Measurements from ENCODE around the gene ASS1. TPM values are rescaled to one million over a fixed set of nuclear protein-coding genes. Genes with fewer than 3 reads are reported as not detected.

Gene ASS1
- total RNA-seq, 2 experiments from 2014 or later, result 5.4 to 6.3 TPM

GRCh38 chr9:130407916-130408663, 36.7 kb upstream of the ASS1 start:
- H3K9me3 Mint-ChIP-seq, result no peaks in the 10 kb centered on the region

DNA sequence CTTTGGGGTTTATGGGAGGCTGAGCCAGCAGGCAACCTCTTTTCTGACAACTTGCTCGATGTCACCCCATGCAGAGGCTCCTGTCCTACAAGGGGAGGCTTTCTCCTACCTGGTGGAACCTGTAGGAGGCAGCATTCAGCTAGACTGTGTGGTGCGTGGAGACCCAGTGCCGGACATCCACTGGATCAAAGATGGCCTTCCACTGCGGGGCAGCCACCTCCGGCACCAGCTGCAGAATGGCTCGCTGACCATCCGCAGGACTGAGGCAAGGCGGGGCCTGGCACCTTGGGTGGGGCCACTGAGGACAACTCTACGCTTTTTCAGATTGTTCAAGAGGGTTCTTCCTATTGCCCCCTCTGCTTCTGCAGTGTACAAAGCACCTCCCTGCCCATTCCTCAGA, 36.1 kb upstream of the ASS1 start:
- peaks cover 2% of the 10 kb centered on the region for H3K27me3 Mint-ChIP-seq
- intact Hi-C loops (cut with micrococcal nuclease), result no loop called here
- ChIA-PET POLR2A (no interaction called here), CTCF (no interaction called here)
- no peak overlapping the region for H3K4me3 Mint-ChIP-seq
- no peak for DNase-seq
- H3K9me3 Mint-ChIP-seq, result no peaks in the 10 kb centered on the region
- H3K4me1 Mint-ChIP-seq (ENCODE audit: low read depth), result no peaks in the 10 kb centered on the region
- H3K36me3 Mint-ChIP-seq, result no peaks in the 10 kb centered on the region
- no peak overlapping the region for H3K27ac Mint-ChIP-seq

More at GRCh38 chr9:130407916-130408663, 36.7 kb upstream of the ASS1 start:
- no peak overlapping the region for H3K4me3 Mint-ChIP-seq
- ChIA-PET POLR2A (interaction anchor here (0.6 kb wide), 1 partner anchor 138 kb away, joined by 3 read pairs; no protein-coding TSS in a partner anchor), CTCF (no interaction called here)
- no peak for DNase-seq
- H3K4me1 Mint-ChIP-seq (ENCODE audit: low read depth), result no peaks in the 10 kb centered on the region
- no peaks in the 10 kb centered on the region for H3K36me3 Mint-ChIP-seq
- no peak overlapping the region for H3K27ac Mint-ChIP-seq
- no peaks in the 10 kb centered on the region for H3K27me3 Mint-ChIP-seq
- intact Hi-C loops (cut with micrococcal nuclease), result no loop called here

GRCh38 chr9:130409246-130409645, 35.5 kb upstream of the ASS1 start:
- no peak for DNase-seq
- Mint-ChIP-seq H3K27me3 (peaks cover 2% of the 10 kb centered on the region), H3K4me3 (no peak overlapping the region), H3K9me3 (no peaks in the 10 kb centered on the region), H3K36me3 (no peaks in the 10 kb centered on the region), H3K27ac (no peak overlapping the region), H3K4me1 (ENCODE audit: low read depth) (no peaks in the 10 kb centered on the region)
- CTCF ChIA-PET, result no interaction called here
- POLR2A ChIA-PET, result no interaction called here
- intact Hi-C loops (cut with micrococcal nuclease), result no loop called here

DNA sequence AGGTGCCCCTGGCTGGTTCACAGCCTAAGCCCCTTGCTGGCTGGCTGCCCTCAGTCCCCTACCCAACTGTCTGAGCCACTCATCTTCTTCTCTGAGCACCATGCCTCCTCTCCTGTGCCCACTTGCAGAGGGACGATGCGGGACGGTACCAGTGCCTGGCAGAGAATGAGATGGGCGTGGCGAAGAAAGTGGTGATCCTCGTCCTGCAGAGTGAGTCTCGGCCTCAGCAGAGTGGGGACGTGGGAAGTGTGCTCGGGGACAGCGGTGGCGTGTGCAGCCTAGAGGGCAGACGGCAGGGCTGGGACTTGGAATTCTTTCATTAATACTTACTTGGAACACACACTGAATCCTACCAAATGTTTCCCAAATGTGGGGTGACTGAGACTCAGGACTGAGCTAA, 34.3 kb upstream of the ASS1 start:
- no peaks in the 10 kb centered on the region for H3K9me3 Mint-ChIP-seq
- ChIA-PET CTCF (no interaction called here), POLR2A (interaction anchor here (0.5 kb wide), 1 partner anchor 295 kb away, joined by 5 read pairs; no protein-coding TSS in a partner anchor)
- DNase-seq, result no peak
- no peak overlapping the region for H3K27ac Mint-ChIP-seq
- peaks cover 2% of the 10 kb centered on the region for H3K27me3 Mint-ChIP-seq
- no peaks in the 10 kb centered on the region for H3K36me3 Mint-ChIP-seq
- no peaks in the 10 kb centered on the region for H3K4me1 Mint-ChIP-seq (ENCODE audit: low read depth)
- H3K4me3 Mint-ChIP-seq, result no peak overlapping the region
- intact Hi-C loops (cut with micrococcal nuclease), result no loop called here

DNA sequence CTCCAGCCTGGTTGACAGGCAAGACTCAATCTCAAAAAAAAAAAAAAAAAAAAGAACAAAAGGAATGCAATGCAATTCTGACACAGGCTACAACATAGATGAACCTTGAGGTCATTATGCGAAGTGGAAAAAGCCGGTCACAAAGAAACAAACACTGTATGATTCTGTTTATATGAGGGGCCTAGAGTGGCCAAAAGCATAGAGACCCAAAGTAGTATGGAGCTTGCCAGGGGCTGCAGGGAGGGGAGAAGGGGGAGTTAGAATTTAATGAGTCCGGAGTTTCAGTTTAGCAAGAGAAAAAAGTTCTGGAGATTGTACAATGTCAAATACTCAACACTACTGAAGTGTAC, 33.2 kb upstream of the ASS1 start:
- Mint-ChIP-seq H3K9me3 (no peaks in the 10 kb centered on the region), H3K27me3 (peaks cover 2% of the 10 kb centered on the region), H3K4me3 (no peak overlapping the region), H3K27ac (no peak overlapping the region), H3K36me3 (no peaks in the 10 kb centered on the region), H3K4me1 (ENCODE audit: low read depth) (no peaks in the 10 kb centered on the region)
- ChIA-PET POLR2A (no interaction called here), CTCF (no interaction called here)
- intact Hi-C loops (cut with micrococcal nuclease), result no loop called here
- no peak for DNase-seq

DNA sequence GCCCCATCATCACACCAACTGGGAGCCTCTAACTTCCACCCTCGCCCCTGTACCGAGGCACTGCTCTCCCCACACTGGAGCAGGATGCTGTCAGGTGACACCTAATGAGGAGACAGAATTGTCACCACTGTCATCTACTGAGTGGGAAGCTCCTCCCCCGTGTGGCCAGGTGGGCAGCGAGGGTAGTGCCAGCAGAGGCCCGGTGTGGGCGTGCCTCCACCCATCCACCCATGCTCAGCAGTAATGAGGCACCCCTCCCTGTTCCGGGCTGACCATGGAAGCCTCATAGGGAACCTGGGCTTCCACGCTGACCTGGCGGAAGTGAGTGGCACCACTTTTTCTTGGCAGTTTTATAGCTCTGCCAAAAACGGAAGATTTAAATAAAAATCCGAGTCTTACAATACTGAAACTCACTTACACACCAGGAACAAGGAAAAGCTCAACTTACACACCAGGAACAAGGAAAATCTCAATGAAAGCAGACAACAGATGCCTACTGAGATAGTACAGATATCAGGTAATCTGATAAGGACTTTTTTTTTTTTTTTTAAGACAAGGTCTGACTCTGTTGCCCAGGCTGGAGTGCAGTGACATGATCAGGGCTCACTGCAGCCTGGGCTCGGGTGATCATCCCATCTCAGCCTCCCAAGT, 30.6 kb upstream of the ASS1 start:
- CTCF ChIA-PET, result no interaction called here
- Mint-ChIP-seq H3K36me3 (no peaks in the 10 kb centered on the region), H3K9me3 (no peaks in the 10 kb centered on the region), H3K4me1 (ENCODE audit: low read depth) (no peaks in the 10 kb centered on the region), H3K4me3 (no peak overlapping the region), H3K27ac (no peak overlapping the region), H3K27me3 (peaks cover 2% of the 10 kb centered on the region)
- intact Hi-C loops (cut with micrococcal nuclease), result no loop called here
- no peak for DNase-seq
- POLR2A ChIA-PET, result no interaction called here

GRCh38 chr9:130414910-130415746, 29.6 kb upstream of the ASS1 start:
- intact Hi-C loops (cut with micrococcal nuclease), result no loop called here
- H3K4me3 Mint-ChIP-seq, result no peak overlapping the region
- H3K9me3 Mint-ChIP-seq, result no peaks in the 10 kb centered on the region
- H3K36me3 Mint-ChIP-seq, result no peaks in the 10 kb centered on the region
- H3K27ac Mint-ChIP-seq, result no peak overlapping the region
- no peak for DNase-seq
- no peaks in the 10 kb centered on the region for H3K4me1 Mint-ChIP-seq (ENCODE audit: low read depth)
- POLR2A ChIA-PET, result no interaction called here
- peaks cover 3% of the 10 kb centered on the region for H3K27me3 Mint-ChIP-seq
- CTCF ChIA-PET, result no interaction called here

DNA sequence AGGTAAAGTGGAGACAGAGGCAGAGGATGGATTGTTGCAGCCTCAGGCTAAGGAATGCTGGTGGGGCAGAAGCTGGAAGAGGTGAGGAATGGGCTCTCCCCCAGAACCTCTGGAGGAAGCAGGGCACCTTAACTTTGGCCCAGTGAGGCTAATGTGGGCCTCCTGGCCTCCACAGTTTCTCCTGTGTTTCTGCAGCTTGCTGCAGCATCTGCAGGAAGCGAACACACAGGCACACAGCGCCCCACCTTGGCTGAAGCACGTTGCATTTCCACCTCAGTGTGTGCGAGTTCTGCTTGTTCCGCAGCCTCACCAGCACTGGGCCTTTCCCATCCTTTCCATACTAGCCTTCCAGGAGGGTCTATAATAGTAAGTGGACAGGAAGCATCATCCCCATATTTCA, 27.2 kb upstream of the ASS1 start:
- DNase-seq, result peak; percentile 19
- no peaks in the 10 kb centered on the region for H3K9me3 Mint-ChIP-seq
- H3K36me3 Mint-ChIP-seq, result no peaks in the 10 kb centered on the region
- ChIA-PET POLR2A (no interaction called here), CTCF (interaction anchor here (0.6 kb wide), 1 partner anchor 77 kb away, joined by 3 read pairs; no protein-coding TSS in a partner anchor)
- H3K27me3 Mint-ChIP-seq, result peaks cover 3% of the 10 kb centered on the region
- intact Hi-C loops (cut with micrococcal nuclease), result no loop called here
- H3K27ac Mint-ChIP-seq, result no peak overlapping the region
- H3K4me1 Mint-ChIP-seq (ENCODE audit: low read depth), result no peaks in the 10 kb centered on the region
- no peak overlapping the region for H3K4me3 Mint-ChIP-seq

DNA sequence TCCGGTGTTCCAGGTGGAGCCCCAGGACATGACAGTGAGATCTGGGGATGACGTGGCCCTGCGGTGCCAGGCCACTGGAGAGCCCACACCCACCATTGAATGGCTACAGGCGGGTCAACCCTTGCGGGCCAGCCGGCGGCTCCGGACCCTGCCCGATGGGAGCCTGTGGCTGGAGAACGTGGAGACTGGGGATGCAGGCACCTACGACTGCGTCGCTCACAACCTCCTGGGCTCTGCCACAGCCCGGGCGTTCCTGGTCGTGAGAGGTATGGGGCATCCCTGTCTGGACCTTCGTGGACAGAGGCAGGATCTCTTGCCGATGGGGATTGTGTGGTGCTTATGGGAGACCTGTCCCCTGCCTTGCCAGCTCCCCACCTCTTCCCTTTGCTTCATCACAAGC, 26.0 kb upstream of the ASS1 start:
- no peaks in the 10 kb centered on the region for H3K9me3 Mint-ChIP-seq
- ChIA-PET CTCF (no interaction called here), POLR2A (no interaction called here)
- no peak overlapping the region for H3K27ac Mint-ChIP-seq
- no peak for DNase-seq
- intact Hi-C loops (cut with micrococcal nuclease), result no loop called here
- H3K36me3 Mint-ChIP-seq, result no peaks in the 10 kb centered on the region
- H3K27me3 Mint-ChIP-seq, result peaks cover 2% of the 10 kb centered on the region
- H3K4me1 Mint-ChIP-seq (ENCODE audit: low read depth), result no peaks in the 10 kb centered on the region
- no peak overlapping the region for H3K4me3 Mint-ChIP-seq

DNA sequence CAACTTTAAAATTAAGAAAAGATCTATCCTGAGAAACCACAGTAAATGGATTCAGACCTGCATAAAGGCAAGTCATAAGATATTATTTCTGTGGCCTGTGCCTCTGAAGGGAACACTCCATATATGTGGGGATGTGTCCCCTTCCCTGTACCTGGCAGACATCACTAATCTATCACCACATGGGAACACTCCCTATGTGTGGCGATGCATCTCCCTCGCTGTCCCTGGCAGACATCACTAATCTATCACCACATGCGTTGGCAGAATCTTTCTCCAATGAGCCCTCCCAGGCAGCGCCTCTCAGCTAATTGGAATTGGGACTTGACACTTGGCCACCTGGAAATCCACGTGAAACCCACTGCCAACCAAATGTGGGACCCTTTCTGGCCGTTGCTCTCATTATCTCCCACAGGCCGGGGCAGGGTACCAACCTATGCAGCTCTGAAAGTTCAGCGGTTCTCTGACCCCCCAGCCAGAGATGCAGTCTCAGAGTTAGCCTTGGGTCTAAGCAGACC, 25.2 kb upstream of the ASS1 start:
- no peaks in the 10 kb centered on the region for H3K4me1 Mint-ChIP-seq (ENCODE audit: low read depth)
- H3K4me3 Mint-ChIP-seq, result no peak overlapping the region
- H3K36me3 Mint-ChIP-seq, result no peaks in the 10 kb centered on the region
- intact Hi-C loops (cut with micrococcal nuclease), result no loop called here
- no peaks in the 10 kb centered on the region for H3K9me3 Mint-ChIP-seq
- H3K27ac Mint-ChIP-seq, result no peak overlapping the region
- ChIA-PET POLR2A (no interaction called here), CTCF (no interaction called here)
- DNase-seq, result no peak
- H3K27me3 Mint-ChIP-seq, result peaks cover 2% of the 10 kb centered on the region

DNA sequence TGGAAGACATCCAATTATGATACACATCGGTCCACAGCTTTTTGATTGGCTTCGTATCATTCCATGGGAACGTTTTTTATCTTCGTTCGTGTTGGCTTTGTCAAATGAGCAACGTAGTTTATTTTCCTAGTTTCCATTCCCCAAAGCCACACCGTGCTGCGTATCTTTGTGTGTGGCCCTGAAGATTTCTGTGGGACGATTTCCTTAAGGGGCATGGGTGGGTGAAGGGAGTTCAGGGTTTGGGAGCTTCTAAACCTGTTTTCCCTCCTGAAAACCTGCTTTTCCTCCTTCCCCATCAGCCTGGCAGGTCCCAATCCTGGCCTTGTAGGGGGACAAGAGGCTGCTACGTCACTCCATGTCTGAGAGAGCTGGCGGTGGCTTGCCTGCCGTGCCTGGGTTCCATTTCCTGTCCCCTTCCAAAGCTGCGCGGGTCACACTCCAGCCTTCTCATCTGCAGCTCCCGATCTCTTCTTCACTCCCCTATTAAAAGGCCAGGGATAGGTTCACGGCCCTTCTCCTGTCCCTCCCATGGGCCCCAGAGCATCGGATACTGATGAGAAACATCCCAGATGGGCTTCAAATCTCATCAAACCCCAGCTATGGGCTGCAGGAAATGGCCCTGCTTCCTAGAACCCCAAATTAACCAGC, 23.5 kb upstream of the ASS1 start:
- DNase-seq, result no peak
- Mint-ChIP-seq H3K9me3 (no peaks in the 10 kb centered on the region), H3K4me1 (ENCODE audit: low read depth) (no peaks in the 10 kb centered on the region), H3K4me3 (no peak overlapping the region), H3K36me3 (no peaks in the 10 kb centered on the region), H3K27ac (no peak overlapping the region), H3K27me3 (peaks cover 2% of the 10 kb centered on the region)
- intact Hi-C loops (cut with micrococcal nuclease), result no loop called here
- ChIA-PET CTCF (no interaction called here), POLR2A (no interaction called here)

- H3K4me1 Mint-ChIP-seq (ENCODE audit: low read depth), result no peaks in the 10 kb centered on the region
- CTCF ChIA-PET, result no interaction called here
Observed at GRCh38 chr9:130421802-130422276, 22.9 kb upstream of the ASS1 start.

More at GRCh38 chr9:130421802-130422276, 22.9 kb upstream of the ASS1 start:
- no peak for DNase-seq
- Mint-ChIP-seq H3K27me3 (peaks cover 4% of the 10 kb centered on the region), H3K36me3 (no peaks in the 10 kb centered on the region), H3K9me3 (no peaks in the 10 kb centered on the region), H3K4me3 (no peak overlapping the region), H3K27ac (no peak overlapping the region)
- intact Hi-C loops (cut with micrococcal nuclease), result no loop called here
- POLR2A ChIA-PET, result no interaction called here

Measured in activated CD4-positive, alpha-beta memory T cell treated with anti-CD3 and anti-CD28 coated beads for 36 hours (primary cell).